Type B pancreatic cell (in vitro differentiated cells): ENCODE results near the gene KCNMB2. TPM values are rescaled to one million over a fixed set of nuclear protein-coding genes. Genes with fewer than 3 reads are reported as not detected.

Experiments used
- DNase-seq: peaks from one replicate; pipeline ENCODE4 v3.0.0; 2021; ENCODE audit warnings: mixed read lengths; ENCODE audit not compliant: unreplicated experiment; ENCODE audit errors: extremely low spot score
- H3K27ac Mint-ChIP-seq: 2 replicates; pipeline ENCODE4 v1.8.0; 2021; ENCODE audit warnings: mild to moderate bottlenecking, mixed read lengths
- H3K27me3 Mint-ChIP-seq: 2 replicates; pipeline ENCODE4 v1.8.0; 2021; ENCODE audit warnings: mixed read lengths
- H3K36me3 Mint-ChIP-seq: 2 replicates; pipeline ENCODE4 v1.8.0; 2021; ENCODE audit warnings: mixed read lengths
- H3K4me1 Mint-ChIP-seq: one replicate; pipeline ENCODE4 v1.8.0; 2021; ENCODE audit warnings: mixed read lengths; ENCODE audit not compliant: unreplicated experiment
- H3K4me3 Mint-ChIP-seq: 2 replicates; pipeline ENCODE4 v1.8.0; 2021; ENCODE audit warnings: mild to moderate bottlenecking, mixed read lengths
- H3K9me3 Mint-ChIP-seq: 2 replicates; pipeline ENCODE4 v1.8.0; 2021; ENCODE audit warnings: mixed read lengths
- total RNA-seq: library from RNA; stranded (reverse); gene quantifications from 2 replicates; pipeline ENCODE4 v1.2.1, GENCODE V29; 2021; ENCODE audit warnings: low replicate concordance
- TF ChIP-seq, protein P1 (sequence below): fragments of 200-600 bp; sonication (generic); conservative IDR thresholded peaks from 2 replicates; pipeline ENCODE4 v1.5.0; 2021; ENCODE audit warnings: antibody characterized with exemption, mild to moderate bottlenecking

KCNMB2 gene
- total RNA-seq, 1 donor from 2014 or later = 1.3 TPM

DNA sequence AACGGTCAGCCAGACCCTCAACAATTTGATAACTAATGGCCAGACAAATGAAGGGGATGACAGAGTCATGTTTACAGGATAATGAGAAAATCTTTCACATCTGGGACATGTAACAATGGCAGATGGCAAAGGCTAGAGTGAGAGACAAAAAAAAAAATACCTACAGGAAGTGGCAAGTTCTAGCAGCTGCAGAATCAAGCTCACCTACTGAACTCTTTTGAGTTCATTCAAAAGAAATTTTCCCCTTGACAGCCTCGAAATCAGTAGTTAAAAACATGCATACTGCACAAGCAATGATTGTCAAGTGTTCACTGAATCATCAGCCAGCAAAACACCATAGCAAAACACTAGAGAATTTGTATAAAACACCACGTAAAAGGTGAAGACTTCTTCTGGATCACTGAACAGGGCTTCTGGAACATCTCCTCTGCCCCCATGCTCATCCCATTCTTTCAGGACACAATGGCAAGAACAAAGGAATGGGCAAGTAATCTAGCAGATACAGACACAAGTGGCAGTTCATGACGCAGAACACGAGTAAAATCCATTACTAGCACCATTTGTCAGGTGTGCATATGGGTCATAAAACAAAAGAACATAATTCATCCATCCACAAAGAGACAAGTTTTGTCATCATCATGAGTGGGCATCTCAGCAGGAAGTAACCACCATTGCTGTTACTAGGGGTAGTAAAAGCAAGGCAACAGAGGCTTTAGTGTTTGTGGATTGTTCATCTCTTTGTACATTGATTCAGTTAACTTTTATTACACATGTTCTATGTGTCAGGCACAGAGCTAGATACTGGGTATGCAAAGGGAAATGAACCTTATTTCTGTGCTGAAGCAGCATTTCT is 13.8 kb upstream of the KCNMB2 start:
- TF ChIP-seq, protein P1, sequence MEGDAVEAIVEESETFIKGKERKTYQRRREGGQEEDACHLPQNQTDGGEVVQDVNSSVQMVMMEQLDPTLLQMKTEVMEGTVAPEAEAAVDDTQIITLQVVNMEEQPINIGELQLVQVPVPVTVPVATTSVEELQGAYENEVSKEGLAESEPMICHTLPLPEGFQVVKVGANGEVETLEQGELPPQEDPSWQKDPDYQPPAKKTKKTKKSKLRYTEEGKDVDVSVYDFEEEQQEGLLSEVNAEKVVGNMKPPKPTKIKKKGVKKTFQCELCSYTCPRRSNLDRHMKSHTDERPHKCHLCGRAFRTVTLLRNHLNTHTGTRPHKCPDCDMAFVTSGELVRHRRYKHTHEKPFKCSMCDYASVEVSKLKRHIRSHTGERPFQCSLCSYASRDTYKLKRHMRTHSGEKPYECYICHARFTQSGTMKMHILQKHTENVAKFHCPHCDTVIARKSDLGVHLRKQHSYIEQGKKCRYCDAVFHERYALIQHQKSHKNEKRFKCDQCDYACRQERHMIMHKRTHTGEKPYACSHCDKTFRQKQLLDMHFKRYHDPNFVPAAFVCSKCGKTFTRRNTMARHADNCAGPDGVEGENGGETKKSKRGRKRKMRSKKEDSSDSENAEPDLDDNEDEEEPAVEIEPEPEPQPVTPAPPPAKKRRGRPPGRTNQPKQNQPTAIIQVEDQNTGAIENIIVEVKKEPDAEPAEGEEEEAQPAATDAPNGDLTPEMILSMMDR = no peak
- Mint-ChIP-seq H3K27me3 (no peaks in the 10 kb centered on the region), H3K4me3 (no peak overlapping the region), H3K27ac (no peak overlapping the region), H3K4me1 (peaks cover 10% of the 10 kb centered on the region), H3K9me3 (no peaks in the 10 kb centered on the region), H3K36me3 (no peaks in the 10 kb centered on the region)
- DNase-seq = no peak

DNA sequence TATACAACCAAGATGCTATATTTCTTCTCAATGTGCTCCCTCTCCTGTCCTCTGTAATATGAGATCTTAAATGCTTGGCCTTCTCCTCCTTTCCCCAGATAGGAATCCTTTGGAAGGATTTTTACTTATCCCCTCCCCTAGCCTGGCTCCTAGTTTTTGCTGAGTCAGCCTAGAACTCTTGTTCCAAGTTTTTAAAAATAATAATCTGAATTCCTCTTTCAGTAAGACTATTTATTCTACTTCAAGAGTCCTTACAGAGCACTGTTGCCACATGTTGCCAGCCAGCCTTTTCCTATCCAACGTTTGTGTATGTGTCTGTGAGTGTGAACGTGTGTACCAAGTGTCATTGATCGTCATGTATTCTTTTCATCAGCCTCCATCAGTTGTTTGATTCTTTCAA is 11.0 kb upstream of the KCNMB2 start:
- Mint-ChIP-seq H3K27ac (no peak overlapping the region), H3K9me3 (no peaks in the 10 kb centered on the region), H3K4me3 (no peak overlapping the region), H3K36me3 (no peaks in the 10 kb centered on the region), H3K4me1 (peaks cover 10% of the 10 kb centered on the region), H3K27me3 (no peaks in the 10 kb centered on the region)
- TF ChIP-seq, protein P1 = no peak
- DNase-seq = no peak

DNA sequence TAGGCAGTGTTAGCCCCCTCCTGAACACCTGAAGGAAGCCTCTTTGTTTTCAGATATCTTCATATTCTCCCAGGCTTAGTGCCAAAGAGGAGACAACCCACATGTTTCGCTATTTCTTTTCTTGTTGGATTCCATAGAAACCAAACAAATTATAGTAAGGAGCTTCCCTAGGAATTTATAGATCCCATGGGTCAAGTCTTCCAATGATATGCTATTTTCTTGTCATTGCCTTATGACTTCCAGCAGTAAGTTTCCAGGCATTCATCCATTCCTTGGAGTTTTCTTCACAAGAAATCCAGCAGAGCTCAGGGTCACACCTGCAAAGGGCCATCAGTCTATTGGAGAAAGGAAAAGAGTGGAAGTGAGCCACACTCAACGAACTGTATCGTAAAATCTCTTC is 9.9 kb upstream of the KCNMB2 start:
- DNase-seq = no peak
- TF ChIP-seq, protein P1 = no peak
- Mint-ChIP-seq H3K4me1 (peaks cover 10% of the 10 kb centered on the region), H3K36me3 (no peaks in the 10 kb centered on the region), H3K27me3 (no peaks in the 10 kb centered on the region), H3K9me3 (no peaks in the 10 kb centered on the region), H3K27ac (no peak overlapping the region), H3K4me3 (no peak overlapping the region)

DNA sequence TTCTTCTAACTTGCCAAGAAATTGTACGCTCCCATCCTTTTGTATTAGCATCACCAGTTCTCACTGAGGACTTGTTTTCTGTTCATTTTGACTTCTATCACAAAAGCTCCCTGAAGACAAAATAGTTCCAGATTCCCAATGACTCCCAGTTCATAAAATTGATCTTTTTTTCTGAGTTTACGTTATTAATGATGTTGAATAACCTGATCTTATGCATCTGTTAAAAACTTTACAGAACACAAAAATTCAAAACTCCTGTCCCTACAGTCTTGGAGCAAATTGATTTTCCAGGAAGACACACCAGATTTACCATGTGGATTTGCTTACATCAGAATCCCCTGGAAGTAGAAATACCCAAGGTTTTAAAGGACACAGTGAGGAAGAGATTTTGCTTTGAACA is 8.3 kb upstream of the KCNMB2 start:
- Mint-ChIP-seq H3K9me3 (no peaks in the 10 kb centered on the region), H3K4me1 (peaks cover 14% of the 10 kb centered on the region), H3K4me3 (no peak overlapping the region), H3K27me3 (peaks cover under 1% of the 10 kb centered on the region), H3K36me3 (no peaks in the 10 kb centered on the region), H3K27ac (no peak overlapping the region)
- no peak for DNase-seq
- TF ChIP-seq, protein P1 = no peak

DNA sequence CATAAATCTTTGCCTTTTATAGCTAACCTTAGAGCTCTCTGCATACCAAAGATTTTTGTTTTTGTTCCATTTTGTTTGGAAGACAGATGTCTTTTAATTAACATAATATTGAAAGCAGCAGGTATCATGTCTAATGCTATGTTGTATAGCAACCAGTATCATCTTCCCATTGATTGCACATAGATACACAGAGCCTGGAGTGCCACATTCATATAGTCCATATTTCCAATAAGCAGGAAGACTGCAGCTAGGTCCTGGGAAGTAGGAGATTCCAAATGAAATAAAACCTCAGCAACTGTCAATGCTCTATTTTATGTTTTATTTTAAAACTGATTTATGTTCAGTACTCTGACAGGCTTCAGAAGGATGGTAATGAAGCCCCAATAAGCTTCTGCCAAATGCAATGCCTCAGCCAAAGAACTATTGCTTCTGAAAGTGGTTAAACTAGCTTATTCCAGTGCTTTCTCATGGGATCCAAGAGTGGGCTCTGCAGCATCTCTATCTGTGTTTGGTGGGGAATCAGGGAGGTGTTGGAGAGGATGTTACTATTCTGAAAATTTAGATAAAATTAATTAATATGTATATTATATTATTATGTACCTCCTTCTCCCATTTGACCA is 6.5 kb upstream of the KCNMB2 start:
- no peak for DNase-seq
- Mint-ChIP-seq H3K9me3 (no peaks in the 10 kb centered on the region), H3K36me3 (no peaks in the 10 kb centered on the region), H3K4me1 (peaks cover 21% of the 10 kb centered on the region), H3K27ac (no peak overlapping the region), H3K4me3 (no peak overlapping the region), H3K27me3 (peaks cover 6% of the 10 kb centered on the region)
- TF ChIP-seq, protein P1 = no peak
